Activated CD4-positive, alpha-beta T cell treated with anti-CD3 and anti-CD28 coated beads, Interleukin-2, amount 50 U/mL, for 16 hours (primary cell): ENCODE measurements around the gene PPP2R2B.
A peak's percentile ranks its signal among the peaks of the same experiment; 100 is the strongest.

Source experiments
- DNase-seq: peaks from one replicate; pipeline ENCODE4 v3.0.0-alpha.2; 2020

Gene PPP2R2B

DNA sequence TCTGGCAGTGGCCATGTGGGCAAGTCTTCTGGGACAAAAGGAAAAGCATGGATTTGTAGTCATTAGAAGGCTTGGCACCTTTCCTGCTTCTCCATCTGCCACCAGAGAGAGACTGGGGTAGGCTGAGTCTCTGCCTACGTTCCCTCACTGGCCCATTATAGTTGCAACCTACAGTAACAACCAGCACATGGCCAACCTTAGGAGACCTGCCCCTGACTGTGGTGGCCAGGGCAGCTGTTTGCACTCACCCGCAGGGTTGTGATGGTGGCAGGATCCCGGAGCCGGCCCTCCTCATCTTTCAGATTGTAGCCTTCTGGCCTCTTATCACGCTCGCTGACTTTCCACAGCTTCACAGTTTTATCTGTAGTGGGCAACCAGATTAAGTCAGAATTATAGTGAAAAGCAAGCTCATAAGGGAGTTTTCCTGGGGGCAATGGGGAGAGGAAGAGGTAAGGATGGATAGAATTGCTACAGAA, 187.6 kb downstream of the PPP2R2B start:
- no peak for DNase-seq

DNA sequence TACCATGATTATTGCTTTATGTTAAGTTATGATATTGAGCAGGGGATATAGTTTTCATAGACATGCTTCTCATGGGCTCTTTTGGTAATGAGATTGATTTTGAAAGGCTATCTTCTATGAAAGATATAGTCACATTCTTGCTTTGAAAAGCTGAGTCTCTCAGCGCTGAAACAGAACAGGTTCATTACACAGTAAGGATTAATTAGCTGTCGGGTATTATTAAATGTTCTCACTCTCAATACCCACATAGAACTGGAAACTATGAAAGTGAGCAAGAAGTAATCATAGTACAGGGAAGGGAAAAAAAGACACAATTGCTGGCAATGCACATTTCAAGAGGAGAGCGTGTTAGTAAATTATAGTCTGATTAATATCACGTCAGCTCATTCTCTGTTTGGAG, 190.9 kb downstream of the PPP2R2B start:
- DNase-seq = no peak

DNA sequence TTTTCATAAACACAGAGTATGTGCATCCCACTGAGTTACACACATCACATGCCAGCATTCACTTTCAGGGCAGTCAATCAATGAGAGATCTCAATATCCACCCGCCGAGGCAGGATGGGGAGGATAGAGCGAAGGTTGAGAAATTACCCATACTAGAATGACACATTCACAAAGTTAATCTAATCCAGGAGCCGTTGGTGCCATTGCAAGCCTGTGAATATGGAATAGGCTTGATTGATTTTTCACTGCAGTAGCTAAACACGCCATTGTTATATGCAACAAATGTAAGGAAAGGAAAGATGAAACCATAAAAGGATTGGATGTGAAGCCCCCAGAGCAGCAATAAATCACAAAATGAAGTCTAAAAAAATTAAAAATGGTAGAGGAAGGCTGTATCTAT, 194.7 kb downstream of the PPP2R2B start:
- DNase-seq = no peak

DNA sequence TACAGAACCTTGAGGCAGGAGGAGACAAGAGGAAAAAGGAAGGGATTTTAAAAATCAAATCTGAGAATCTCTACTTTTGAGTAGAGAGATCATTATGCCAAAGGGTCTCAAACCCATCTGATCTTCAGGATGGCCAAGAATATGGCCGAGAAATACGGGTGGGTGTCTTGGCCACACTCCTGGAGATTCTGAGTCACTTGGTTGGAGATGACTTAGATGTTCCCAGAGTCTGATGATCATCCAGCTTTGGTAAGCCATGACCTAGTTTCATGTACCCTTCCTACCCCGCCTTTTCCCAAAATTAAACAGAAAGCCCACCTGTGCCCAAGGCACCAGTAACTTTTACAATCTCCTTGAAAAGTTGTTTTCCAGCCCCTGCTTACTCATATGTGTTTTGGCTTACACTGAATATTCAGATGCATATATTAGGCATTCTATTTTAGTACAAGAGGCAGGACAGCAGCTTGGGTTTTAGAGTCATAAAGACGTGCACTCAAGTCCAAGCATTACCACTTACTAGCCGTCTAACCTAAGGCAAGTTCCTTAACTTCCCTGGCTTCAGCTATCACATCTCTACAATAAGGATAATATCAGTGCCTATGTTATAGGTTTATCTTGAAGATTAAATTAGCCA, 195.5 kb downstream of the PPP2R2B start:
- DNase-seq = no peak

DNA sequence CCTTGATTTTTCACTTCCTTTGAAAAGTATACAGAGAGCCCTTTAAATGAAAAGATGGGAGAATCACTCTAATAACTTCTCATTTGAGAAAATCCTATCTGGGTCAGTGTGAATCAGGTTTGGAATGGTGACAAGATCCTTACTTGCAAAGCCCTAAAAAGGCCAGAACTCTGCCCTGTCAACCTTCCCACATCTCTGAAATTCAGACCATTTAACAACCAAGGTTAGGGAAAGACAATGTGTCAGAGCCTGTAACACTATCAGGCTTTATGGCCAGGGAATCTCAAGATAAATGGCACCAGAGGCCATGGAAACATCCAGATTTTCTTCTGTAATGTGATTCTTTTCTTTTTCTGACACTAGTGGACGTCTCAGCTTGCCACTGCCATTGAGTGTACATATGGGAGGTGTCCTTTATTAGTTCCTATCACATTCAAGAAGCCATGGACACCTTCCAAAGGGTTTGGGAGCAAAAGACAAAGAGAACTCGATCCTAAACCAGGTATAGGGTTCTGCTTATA, 196.9 kb downstream of the PPP2R2B start:
- no peak for DNase-seq

DNA sequence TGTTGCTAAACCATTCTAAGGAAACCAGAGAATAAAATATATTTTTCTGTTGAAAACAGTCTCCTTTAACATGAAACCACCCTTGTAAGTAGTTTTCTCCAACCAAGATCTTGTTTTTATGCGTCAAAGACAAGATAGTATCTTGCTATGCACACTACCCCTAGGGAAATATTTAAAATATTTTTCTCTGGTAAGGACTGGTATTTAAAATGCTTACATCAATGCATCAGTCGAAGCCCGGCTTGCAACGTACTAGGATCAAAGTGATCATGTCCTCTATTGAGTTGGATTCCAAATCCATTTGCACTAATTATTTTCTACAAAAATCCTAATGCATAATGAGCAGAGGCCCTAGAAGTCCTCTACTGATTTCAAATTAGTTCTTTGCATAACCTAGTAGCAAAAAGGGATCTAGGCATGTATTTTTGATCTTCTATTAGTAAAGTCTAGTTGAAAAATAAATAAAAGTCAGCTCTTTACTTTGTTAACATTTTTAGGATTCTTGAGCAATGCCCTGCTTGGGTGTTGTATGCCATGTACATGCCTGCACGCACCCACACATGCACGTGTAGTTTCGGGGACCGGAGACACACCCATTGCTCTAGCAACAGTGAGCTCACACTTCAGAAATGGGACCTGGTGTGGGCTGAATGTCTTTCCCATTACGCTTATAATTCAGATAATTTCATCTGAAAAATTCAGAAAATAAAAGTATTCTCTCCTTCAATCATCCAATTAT, 197.5 kb downstream of the PPP2R2B start:
- DNase-seq = no peak

DNA sequence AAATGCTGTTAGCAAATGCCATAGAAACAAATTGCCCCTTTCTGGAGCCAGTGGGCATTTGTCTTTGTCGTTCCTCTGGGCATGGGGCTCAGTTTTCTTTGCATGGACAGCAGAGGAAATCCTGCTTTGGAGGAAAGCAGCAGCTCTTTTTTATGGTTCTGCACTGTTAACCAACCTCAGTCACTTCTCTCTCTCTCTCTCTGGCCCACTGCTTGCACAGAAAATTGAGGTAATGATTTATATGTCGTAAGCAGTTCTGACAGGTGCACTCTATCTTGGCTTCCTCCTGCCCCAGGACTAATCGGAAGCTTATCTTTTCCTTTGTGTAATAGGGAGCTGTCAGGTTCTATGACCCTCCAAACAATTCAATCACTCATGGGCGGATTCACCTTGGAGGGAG, 202.9 kb downstream of the PPP2R2B start:
- no peak for DNase-seq

DNA sequence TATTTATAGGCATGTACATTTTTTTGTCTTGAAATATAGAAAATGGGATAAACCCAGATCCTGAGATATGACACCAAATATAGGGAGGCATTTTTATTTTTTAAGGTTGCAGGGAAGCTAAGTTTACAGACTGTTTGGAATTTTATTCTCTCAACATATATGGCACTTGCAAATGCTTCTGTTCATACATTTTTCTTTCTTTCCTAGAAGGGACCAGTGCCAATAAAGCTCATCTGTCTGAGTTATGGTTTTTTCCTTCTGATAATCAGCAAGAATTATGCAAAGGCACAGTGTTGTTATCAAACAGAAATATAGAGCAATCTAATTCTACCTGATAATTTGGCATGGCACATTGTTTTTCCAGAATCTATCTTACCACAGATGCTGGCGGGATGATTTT, 205.7 kb downstream of the PPP2R2B start:
- no peak for DNase-seq

DNA sequence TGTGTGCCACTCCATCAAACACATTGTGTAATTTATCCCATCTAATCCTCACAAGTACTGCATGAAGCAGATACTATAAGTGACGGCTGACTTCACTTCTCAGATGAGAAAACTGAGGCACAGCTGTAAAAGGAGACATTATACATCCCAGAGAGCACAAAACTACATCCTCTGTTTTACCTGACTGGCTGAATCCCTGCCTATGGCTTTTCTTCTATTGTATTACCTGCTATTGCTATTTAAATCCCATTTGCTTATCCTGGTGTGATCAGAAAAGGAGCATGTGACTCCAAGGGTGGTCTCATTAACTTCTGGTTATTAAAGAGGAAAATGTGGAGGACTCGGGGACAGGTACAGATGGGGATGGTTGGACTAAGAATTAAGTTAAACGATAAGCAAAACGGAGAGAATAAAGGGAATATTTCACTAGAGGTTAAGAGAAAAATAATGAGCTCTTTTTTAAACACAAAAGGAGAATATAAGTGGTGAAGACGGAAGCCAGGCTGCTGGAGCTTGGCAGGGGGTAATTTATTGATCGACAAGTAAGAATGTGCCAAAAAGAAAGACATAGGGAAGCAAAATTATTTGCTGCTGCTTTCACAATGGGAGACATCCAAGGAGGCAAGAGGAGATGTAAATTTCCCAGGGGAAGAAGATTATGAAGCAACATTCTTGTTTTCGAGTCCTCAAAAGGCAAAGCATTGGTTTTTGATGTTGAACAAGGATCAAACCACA, 206.8 kb downstream of the PPP2R2B start:
- DNase-seq = no peak

DNA sequence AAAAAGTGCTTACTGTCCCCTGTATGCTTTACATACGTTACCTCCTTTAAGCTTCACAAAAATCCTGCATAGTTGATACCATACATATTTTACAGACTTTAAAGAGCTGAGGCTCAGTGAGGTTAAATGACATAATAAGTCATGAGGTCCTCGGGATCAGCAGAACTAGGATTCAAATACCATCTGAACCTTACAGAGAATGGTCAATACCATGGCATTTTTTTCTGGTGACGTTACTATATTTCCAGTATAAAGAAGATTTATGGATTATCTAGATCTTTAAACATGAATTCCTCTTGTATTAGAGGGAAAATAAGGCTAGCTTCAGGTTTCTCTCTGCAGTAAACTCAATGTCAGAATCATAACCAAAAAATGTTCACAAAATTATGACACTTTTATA, 208.9 kb downstream of the PPP2R2B start:
- DNase-seq = no peak

DNA sequence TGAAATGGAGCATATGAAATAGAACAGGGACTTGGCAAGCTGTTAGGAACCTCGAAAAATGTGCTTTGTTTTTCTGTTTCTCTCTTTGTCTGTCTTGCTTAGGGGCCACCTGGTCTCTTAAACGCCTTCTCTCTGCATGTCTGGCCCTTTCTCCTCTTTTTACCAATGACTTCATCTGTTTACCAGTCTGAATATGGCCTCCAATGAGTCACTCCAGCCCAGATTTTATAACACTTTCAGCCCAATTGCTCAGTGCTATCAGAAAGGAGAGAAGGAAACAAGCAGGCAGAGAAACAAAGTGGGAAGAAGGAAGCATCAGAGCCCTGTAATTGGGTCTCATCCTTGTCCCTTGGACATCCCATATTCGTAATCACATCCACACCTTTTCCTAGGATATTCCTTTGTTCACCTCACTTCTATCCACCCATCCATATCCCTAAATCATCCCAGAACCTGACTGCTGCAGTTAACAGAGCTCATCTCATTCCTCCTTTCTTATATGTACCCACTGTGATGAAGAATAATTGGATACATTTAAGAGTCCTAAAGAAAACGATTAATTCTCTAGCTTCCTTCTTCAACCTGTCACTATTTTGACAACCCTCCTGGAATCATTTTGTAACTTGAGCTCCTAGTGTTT, 210.8 kb downstream of the PPP2R2B start:
- no peak for DNase-seq

DNA sequence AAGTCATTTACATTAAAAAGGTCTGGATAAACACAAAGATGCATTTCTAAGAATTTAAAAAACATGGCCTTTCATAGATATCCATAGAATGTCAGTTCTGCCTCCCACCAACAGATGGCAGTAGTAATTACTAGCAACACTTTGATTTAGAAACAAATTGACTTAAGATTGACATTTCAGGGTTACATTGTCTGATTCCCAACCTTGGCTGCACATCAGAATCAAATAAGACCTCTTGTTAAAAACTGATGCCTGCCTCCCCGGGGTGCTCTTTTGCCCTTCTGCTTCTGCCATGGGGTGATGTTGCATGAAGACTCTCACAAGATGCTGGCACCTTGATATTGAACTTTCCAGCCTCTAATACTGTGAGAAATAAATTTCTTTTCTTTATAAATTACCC, 216.3 kb downstream of the PPP2R2B start:
- peak; percentile 37 for DNase-seq

DNA sequence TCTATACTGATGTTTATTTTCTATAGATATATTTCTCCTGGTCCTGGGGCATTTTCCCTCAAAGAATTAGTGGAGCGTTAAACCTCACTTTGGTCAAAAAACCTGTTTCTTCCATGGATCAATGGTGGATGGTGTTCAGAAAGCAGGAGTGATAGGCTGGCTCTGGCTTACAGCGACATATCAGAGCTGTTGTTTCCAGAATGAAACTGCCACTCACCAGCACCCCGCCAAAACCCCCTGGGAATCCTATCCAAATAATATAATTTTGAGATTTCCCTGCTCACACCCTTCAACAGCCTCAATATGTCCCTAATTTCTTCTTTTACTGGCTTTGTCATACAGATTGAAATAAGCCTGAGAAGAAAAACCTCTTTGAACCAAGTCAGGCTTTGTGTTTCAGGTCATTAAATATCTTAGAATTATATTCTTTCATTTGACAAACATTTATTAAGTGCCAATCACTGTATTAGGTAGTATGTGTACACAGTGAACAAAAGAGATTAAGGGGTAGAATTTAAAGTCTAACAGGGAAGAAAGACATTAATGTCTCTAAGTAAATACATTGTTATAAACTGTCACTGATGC, 218.1 kb downstream of the PPP2R2B start:
- no peak for DNase-seq

DNA sequence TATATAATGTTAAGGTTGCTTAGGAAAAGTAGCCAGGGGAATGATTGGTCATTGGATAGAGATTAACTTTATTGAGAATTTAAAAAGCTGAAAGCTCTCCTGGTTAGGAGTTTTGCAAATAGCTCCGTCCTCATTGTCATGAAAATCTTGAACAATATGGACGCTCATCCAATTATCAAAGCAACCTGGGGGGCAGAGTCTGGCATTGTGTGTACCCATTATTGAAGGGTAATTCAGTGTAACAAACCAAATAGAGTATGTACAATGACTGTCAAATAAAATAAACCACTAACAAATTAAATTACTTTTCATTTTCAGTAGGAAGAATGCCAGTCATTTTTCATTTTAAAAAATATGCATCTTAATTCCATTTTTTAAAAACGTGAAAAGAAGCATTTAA, 218.6 kb downstream of the PPP2R2B start:
- no peak for DNase-seq

DNA sequence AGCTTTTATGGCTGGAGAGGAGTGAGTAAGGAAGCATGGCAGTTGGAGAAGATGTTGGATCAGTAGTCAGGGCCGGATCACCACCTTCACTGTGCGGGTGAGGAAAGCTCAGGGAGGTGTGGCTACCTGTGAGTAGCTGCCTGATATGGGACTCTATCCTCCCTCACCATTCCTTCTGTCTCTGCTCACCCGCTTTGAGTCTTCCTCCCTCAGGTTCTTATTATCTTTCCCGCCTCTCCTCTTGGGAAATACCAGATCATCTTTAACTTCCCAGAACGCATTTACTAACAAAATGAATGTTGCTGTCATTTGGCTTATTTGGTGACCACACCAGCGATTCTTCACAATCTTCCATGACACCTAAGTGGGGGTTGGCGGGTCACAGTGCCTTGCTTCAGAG, 221.9 kb downstream of the PPP2R2B start:
- DNase-seq = no peak

DNA sequence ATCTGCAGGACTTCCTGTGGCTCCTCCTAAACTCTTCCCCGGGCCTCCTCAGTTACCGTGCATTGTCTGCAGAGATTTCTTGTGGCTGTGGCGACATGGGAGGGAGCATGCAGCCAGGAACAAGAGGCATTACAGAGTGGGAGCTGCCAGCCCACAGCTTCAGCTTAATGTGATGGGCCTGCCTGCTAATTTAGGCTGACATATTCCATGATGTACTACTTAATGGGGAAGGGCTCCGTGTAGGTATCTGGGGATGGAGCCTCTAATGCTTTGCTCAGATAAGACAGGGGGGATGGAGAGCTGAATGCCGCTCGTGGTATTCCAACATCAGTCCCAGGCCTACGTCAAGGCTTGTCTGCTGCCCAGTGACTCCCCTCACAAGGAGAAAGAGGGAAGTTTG, 225.0 kb downstream of the PPP2R2B start:
- no peak for DNase-seq

DNA sequence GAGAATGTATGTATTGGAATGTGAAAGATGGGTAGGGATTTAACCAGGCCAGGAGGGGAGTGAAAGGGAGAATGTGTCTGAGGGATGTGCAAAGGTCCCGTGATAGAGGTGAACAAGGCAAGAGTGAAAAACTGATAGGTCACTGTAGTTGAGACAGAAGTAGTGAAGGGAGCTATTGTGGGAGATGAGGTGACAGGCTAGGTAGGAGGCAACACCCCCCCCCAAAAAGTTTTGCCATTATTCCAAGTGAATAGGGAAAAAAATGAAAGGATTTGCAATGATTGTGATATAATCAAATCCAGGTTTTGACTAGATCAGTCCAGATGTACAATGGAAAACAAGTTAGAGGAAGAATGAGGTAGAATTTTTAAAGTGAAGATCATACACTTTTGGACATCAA, 226.0 kb downstream of the PPP2R2B start:
- DNase-seq = no peak

DNA sequence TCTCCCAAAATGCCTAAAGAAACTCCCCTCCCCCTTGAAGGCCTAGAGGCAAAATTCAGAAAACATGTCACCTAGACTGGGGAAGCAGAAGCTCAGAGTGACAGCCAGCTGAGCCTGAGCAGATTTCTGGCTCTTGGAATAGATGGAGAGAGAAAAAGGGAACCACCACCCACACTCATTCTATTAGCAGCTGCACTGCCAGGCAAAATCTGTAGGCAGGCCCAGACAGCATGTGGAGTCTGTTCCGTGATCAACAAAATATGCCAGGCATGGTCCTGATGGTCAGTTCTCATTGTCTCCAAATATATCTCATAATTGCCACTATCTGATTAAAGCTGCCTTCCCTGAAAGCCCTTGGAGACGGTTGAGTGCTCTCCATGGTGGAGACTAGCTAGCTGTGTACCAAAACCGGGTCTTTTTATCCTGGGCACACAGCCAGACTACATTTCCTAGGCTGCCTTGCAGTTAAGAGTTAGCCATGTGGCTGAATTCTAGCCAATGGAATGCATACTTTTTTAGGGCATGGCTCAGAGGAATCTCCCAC, 230.8 kb downstream of the PPP2R2B start:
- DNase-seq = no peak

DNA sequence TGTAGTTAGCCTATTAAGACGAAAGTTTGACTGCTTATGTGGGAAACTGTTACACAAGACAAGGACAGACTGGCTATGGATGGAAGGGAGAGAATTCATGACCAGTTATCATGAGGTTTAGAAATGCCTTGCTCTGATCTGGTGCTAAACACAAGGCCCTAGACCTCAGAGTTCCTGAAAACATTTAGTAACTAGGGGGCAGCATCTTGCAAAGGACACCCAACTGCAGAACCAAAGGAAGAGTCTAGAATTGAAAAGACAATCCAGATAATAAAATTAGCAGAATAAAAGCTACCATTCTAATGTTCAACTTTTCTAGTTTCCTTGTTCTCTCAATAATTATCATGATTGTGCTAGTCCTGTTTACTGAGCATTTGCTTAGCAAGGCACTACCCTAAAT, 232.1 kb downstream of the PPP2R2B start:
- DNase-seq = no peak

DNA sequence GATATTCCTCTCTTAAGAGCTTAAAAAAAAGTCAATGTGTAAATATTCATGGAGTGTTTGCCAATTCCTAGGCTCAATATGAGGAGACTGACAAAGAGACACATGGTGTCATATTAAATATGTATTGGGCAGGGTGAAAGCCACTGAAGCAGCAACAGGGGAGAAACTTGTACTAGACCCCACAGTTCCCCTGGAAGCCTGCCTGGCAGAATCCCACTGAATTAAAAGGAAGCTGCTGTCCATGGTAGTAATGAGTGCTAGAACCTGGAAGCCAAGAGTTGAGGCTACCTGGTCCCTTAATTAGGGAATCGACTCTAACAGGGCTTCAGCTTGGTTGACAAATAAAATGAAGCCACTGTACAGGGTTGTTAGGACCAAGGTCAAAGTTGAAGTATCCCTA, 233.2 kb downstream of the PPP2R2B start:
- no peak for DNase-seq

DNA sequence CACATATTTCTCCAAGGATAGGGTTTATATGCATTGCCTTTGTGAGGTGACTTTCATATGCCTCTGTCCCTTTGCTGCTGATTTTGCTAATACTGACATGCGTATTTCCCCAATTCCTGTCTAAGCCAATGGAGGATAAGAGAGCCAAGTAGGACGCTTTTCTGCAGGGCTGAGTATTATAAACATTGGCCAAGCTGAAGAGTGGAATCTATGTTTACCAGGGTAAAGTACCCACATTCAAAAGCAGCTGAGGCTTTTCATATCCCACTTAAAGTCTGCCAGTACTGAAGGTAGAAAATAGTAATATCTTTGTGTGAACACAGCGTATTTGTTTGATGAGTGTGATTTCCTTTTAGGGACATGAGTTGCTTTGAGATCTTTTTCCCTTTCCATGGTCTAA, 233.7 kb downstream of the PPP2R2B start:
- DNase-seq = no peak

DNA sequence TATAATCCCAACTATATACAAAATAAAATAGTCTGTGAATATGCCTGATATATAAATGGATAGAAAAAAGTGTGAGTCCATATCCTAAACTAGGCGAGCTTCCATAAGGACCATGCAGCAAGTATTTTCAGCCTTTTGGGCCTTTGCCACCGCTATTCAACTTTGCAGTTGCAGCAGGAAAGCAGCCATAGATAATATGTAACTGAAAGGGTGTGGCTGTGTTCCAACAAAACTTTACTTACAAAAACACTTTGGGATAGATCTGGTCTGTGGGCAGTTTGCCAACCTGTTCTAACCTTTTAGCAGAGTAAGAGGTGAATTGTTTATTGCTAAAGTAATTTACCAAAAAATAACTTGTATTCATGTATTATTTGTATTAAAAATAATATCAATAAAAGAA, 234.8 kb downstream of the PPP2R2B start:
- DNase-seq = no peak

DNA sequence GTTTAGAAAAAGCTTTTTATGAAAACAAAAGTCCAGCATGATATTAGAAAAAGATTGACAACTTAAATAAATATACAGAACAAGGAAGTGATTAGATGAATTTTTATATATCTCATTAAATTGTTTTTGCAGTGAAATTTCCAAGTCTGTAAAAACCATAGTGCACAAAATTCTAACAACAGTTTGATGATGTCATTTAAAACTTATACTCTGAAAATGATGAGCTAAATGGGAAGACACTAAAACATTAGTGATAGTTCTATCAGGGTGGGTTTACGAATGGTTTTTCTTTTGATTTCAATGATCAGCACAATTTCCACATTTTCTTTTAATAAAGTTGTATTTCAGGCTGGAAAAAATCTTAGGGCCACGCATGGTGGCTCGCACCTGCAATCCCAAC, 236.1 kb downstream of the PPP2R2B start:
- no peak for DNase-seq
